Measurements from ENCODE around the gene UPF2. TPM values are rescaled to one million over a fixed set of nuclear protein-coding genes. Genes with fewer than 3 reads are reported as not detected.

UPF2 gene
- polyA plus RNA-seq, 1 donor from 2014 or later, result 14.3 TPM

- Histone ChIP-seq H3K9me2 (ENCODE audit: insufficient read depth, low read length) (no peaks in the 10 kb centered on the region), H3K27me3 (ENCODE audit: insufficient read depth, low read depth, low read length) (no peaks in the 10 kb centered on the region), H3K79me2 (replicated peaks; ENCODE audit: insufficient read depth, low read length) (no peaks in the 10 kb centered on the region), H4K20me1 (ENCODE audit: insufficient read depth) (no peaks in the 10 kb centered on the region), H3K27ac (ENCODE audit: low read length) (no peak overlapping the region), H3K4me2 (ENCODE audit: low read length) (no peak overlapping the region), H3F3A (ENCODE audit: insufficient read depth, low read length, poor library complexity, severe bottlenecking) (no peaks in the 10 kb centered on the region), H3K9ac (ENCODE audit: low read length) (no peak overlapping the region), H3K9me3 (ENCODE audit: low read length) (no peaks in the 10 kb centered on the region), H3K4me3 (ENCODE audit: low read length) (no peak overlapping the region), H2AFZ (ENCODE audit: low read depth, low read length) (no peak overlapping the region), H3K36me3 (ENCODE audit: insufficient read depth, low read length) (no peaks in the 10 kb centered on the region)
- TF ChIP-seq RAD21 (conservative IDR thresholded peaks at IDR 0.05), result no peak
- TF ChIP-seq POLR2AphosphoS5 (IDR thresholded peaks at IDR 0.05), result no peak
- TF ChIP-seq TAF1 (IDR thresholded peaks at IDR 0.05; ENCODE audit: low read depth), result no peak
- TF ChIP-seq SMC3 (conservative IDR thresholded peaks at IDR 0.05; ENCODE audit: poor library complexity), result no peak
- no peak for TF ChIP-seq CTCF (IDR thresholded peaks at IDR 0.05; ENCODE audit: poor library complexity, severe bottlenecking)
- no peak for TF ChIP-seq EZH2 (IDR thresholded peaks at IDR 0.05; ENCODE audit: borderline replicate concordance, insufficient read depth, low read length, poor library complexity, severe bottlenecking)
- TF ChIP-seq REST (IDR thresholded peaks at IDR 0.05; ENCODE audit: borderline replicate concordance), result no peak
- TF ChIP-seq MXI1 (conservative IDR thresholded peaks at IDR 0.05; ENCODE audit: poor library complexity, severe bottlenecking), result no peak
- no peak for TF ChIP-seq EP300 (conservative IDR thresholded peaks at IDR 0.05; ENCODE audit: poor library complexity, severe bottlenecking)
These were observed 147.5 kb downstream of the UPF2 start for GRCh38 chr10:11895108-11895466.

GRCh38 chr10:11894381-11895107, 148.1 kb downstream of the UPF2 start:
- Histone ChIP-seq H3K9ac (ENCODE audit: low read length) (no peak overlapping the region), H3K4me3 (ENCODE audit: low read length) (no peak overlapping the region), H3K4me2 (ENCODE audit: low read length) (no peak overlapping the region), H3F3A (ENCODE audit: insufficient read depth, low read length, poor library complexity, severe bottlenecking) (no peaks in the 10 kb centered on the region), H4K20me1 (ENCODE audit: insufficient read depth) (no peaks in the 10 kb centered on the region), H3K9me3 (ENCODE audit: low read length) (no peaks in the 10 kb centered on the region), H3K27ac (ENCODE audit: low read length) (no peak overlapping the region), H3K27me3 (ENCODE audit: insufficient read depth, low read depth, low read length) (no peaks in the 10 kb centered on the region), H3K36me3 (ENCODE audit: insufficient read depth, low read length) (no peaks in the 10 kb centered on the region), H3K9me2 (ENCODE audit: insufficient read depth, low read length) (no peaks in the 10 kb centered on the region), H3K79me2 (replicated peaks; ENCODE audit: insufficient read depth, low read length) (no peaks in the 10 kb centered on the region), H2AFZ (ENCODE audit: low read depth, low read length) (no peak overlapping the region)
- TF ChIP-seq MXI1 (conservative IDR thresholded peaks at IDR 0.05; ENCODE audit: poor library complexity, severe bottlenecking) (no peak), EP300 (conservative IDR thresholded peaks at IDR 0.05; ENCODE audit: poor library complexity, severe bottlenecking) (no peak), CTCF (IDR thresholded peaks at IDR 0.05; ENCODE audit: poor library complexity, severe bottlenecking) (no peak), RAD21 (conservative IDR thresholded peaks at IDR 0.05) (no peak)
